H4 (cell line): ENCODE measurements around the gene LRCH3. TPM values are rescaled to one million over a fixed set of nuclear protein-coding genes. Genes with fewer than 3 reads are reported as not detected.
"Not testable (repeated sequence)": the region's sequence is repeated elsewhere in the genome, so short reads cannot be mapped to it uniquely, and the experiment has no call there.

Experiments used
- DNase-seq: peaks from one replicate; pipeline ENCODE4 v3.0.0-alpha.2; 2015; ENCODE audit warnings: low spot score
- total RNA-seq: library from RNA; depleted of rRNA; stranded (reverse); fragments of >200 nt; shearing (Covaris generic); gene quantifications from 2 replicates; pipeline ENCODE4 v1.2.3, GENCODE V29; 2014; rRNA removed

The LRCH3 gene
- total RNA-seq, 1 experiment from 2014 or later: 21.9 TPM

- DNase-seq: not testable (repeated sequence)
Measured at GRCh38 chr3:197921429-197922275, 130.6 kb downstream of the LRCH3 start.

GRCh38 chr3:197926418-197926817, 135.4 kb downstream of the LRCH3 start:
- no peak for DNase-seq

GRCh38 chr3:197927578-197927977, 136.5 kb downstream of the LRCH3 start:
- not testable (repeated sequence) for DNase-seq

GRCh38 chr3:197936819-197937384, 145.8 kb downstream of the LRCH3 start:
- no peak for DNase-seq

Other genes with a start within 250 kb of the LRCH3 start
- 4.9 and 9.4 TPM in 2 replicates for gene BDH1, start 235.3 kb upstream of the LRCH3 start, total RNA-seq
- 6.3 and 7.5 TPM in 2 replicates for gene RUBCN, start 54.4 kb upstream of the LRCH3 start, total RNA-seq
- gene FYTTD1, start 41.4 kb upstream of the LRCH3 start, total RNA-seq: 35.9 and 53.1 TPM in 2 replicates
- 1,457 and 1,516 TPM in 2 replicates for gene RPL35A, start 158.9 kb downstream of the LRCH3 start, total RNA-seq
- 5.5 and 6.1 TPM in 2 replicates for gene LMLN, start 169.0 kb downstream of the LRCH3 start, total RNA-seq